ENCODE data around the gene OBSCN.

Gene OBSCN

GRCh38 chr1:228366062-228366865, 158.4 kb downstream of the OBSCN start:
- TF ChIP-seq CTCF (IDR thresholded peaks at IDR 0.05): no peak

GRCh38 chr1:228366866-228367741, 159.3 kb downstream of the OBSCN start:
- TF ChIP-seq CTCF (IDR thresholded peaks at IDR 0.05): no peak

- TF ChIP-seq CTCF (IDR thresholded peaks at IDR 0.05): no peak
These were observed 160.3 kb downstream of the OBSCN start for GRCh38 chr1:228367798-228368791.

- TF ChIP-seq CTCF (IDR thresholded peaks at IDR 0.05): no peak
These were observed 161.2 kb downstream of the OBSCN start for GRCh38 chr1:228368801-228369607.

GRCh38 chr1:228369608-228370438, 162.0 kb downstream of the OBSCN start:
- no peak for TF ChIP-seq CTCF (IDR thresholded peaks at IDR 0.05)

GRCh38 chr1:228370439-228370940, 162.6 kb downstream of the OBSCN start:
- no peak for TF ChIP-seq CTCF (IDR thresholded peaks at IDR 0.05)

All from LNCAP (cell line).